ENCODE data around the gene C17orf113.

The C17orf113 gene

DNA sequence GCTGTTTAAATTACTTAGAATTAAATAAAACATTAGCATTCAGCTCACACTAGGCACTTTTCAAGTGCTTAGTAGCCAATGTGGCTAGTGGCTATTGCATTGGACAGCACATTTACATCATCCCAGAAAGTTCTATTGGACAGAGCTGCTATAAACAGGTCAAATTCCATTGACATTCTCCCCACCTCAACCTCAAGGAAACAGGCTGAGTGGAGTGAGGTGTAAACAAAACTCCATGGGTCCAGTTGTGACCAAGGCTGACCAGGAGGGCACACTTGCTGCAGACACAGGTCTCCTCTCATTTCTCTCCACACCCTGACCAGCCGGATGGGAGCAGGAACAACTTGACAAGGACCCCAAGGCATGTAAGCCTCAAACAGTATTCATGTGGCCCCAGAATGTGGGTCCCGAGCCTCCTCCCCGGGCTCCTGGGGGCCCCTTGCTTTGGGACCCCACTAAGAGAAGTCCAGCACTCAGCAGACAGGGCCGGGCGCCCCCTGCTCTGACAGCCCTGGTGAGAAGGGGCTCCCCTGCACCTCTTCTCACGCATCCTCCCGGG lies 488 bp downstream of the C17orf113 start:
- TF ChIP-seq CTCF (IDR thresholded peaks at IDR 0.05; ENCODE audit: insufficient read depth, low read length, missing control alignments), result no peak
- H3K4me3 ChIP-seq (ENCODE audit: low read depth, low read length), result peak overlapping the region; percentile 55
- POLR2A ChIA-PET, result interaction anchor here (0.9 kb wide), 1 partner anchor 24 kb away, joined by 3 read pairs; no protein-coding TSS in a partner anchor
- CTCF ChIA-PET, result interaction anchor here (0.8 to 1.4 kb wide), 7 partner anchors 9 to 52 kb away, joined by 3 to 6 read pairs (median 3); partner anchors contain the start of gene NKIRAS2
- DNase-seq (ENCODE audit: low read depth, low spot score), result no peak

DNA sequence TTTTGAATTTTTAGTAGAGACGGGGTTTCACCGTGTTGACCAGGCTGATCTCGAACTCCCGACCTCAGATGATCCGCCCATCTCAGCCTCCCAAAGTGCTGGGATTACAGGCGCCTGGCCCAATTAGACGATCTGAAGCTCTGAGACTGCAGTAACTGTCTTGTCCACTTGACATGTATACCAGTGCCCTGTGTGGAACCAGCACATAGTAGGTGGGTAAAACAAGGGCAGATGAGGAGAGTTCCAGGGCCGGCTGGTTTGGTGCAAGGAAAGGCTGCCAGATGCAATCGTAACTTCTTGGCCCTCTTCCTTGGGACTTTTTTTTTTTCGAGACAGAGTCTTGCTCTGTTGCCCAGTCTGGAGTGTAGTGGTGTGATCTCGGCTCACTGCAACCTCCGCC lies 3.1 kb downstream of the C17orf113 start:
- DNase-seq (ENCODE audit: low read depth, low spot score), result no peak
- ChIA-PET POLR2A (no interaction called here), CTCF (interaction anchor here (4.5 kb wide), 1 partner anchor 21 kb away, joined by 23 read pairs; no protein-coding TSS in a partner anchor)
- H3K4me3 ChIP-seq (ENCODE audit: low read depth, low read length), result no peak overlapping the region
- no peak for TF ChIP-seq CTCF (IDR thresholded peaks at IDR 0.05; ENCODE audit: insufficient read depth, low read length, missing control alignments)

GRCh38 chr17:42045719-42046118 lies 4.7 kb downstream of the C17orf113 start:
- CTCF ChIA-PET, result interaction anchor here (1.3 to 4.5 kb wide), 7 partner anchors 10 to 83 kb away, joined by 3 to 23 read pairs (median 6); partner anchors contain the start of gene NKIRAS2
- H3K4me3 ChIP-seq (ENCODE audit: low read depth, low read length), result no peak overlapping the region
- no peak for DNase-seq (ENCODE audit: low read depth, low spot score)
- POLR2A ChIA-PET, result no interaction called here
- no peak for TF ChIP-seq CTCF (IDR thresholded peaks at IDR 0.05; ENCODE audit: insufficient read depth, low read length, missing control alignments)

- POLR2A ChIA-PET, result interaction anchor here (1.3 kb wide), 1 partner anchor 25 kb away, joined by 3 read pairs; the partner anchor contains the start of gene DNAJC7
- no peak for TF ChIP-seq CTCF (IDR thresholded peaks at IDR 0.05; ENCODE audit: insufficient read depth, low read length, missing control alignments)
These were observed 7.6 kb downstream of the C17orf113 start for GRCh38 chr17:42042598-42043319.

DNA sequence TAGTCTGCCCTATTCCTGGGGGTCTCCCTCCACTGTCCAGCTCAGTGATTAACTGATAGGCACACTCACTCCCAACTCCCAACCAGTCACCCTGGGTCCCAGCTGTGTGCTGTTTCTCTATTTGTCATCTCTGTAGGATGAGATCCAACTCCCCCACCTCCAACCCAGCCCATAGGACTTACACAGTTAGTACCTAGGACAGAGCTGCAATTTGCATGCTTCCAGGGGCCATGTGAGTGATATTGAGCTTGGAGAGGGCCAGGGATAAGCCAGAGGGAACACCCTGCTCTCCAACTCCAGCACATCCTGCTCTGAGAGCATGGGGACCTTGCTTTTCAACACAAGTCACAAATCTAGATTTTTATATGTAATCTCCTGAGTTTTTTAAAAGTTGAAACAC lies 8.8 kb downstream of the C17orf113 start:
- TF ChIP-seq CTCF (IDR thresholded peaks at IDR 0.05; ENCODE audit: insufficient read depth, low read length, missing control alignments), result no peak
- CTCF ChIA-PET, result interaction anchor here (0.8 to 3.0 kb wide), 6 partner anchors 8 to 26 kb away, joined by 3 to 24 read pairs (median 7); partner anchors contain the start of gene DNAJC7
- DNase-seq (ENCODE audit: low read depth, low spot score), result no peak
- H3K4me3 ChIP-seq (ENCODE audit: low read depth, low read length), result no peak overlapping the region
- POLR2A ChIA-PET, result interaction anchor here (1.2 to 1.3 kb wide), 2 partner anchors 24 kb away, joined by 3 read pairs; partner anchors contain the start of gene DNAJC7

More at GRCh38 chr17:42042598-42043319, 7.6 kb downstream of the C17orf113 start:
- H3K4me3 ChIP-seq (ENCODE audit: low read depth, low read length), result no peak overlapping the region
- CTCF ChIA-PET, result interaction anchor here (1.5 kb wide), 1 partner anchor 17 kb away, joined by 3 read pairs; no protein-coding TSS in a partner anchor
- DNase-seq (ENCODE audit: low read depth, low spot score), result no peak

- DNase-seq (ENCODE audit: low read depth, low spot score), result no peak
- POLR2A ChIA-PET, result interaction anchor here (0.8 to 1.2 kb wide), 2 partner anchors 21 to 24 kb away, joined by 3 read pairs; partner anchors contain the start of genes DNAJC7 and NKIRAS2
- CTCF ChIA-PET, result interaction anchor here (0.7 to 3.0 kb wide), 9 partner anchors 9 to 27 kb away, joined by 3 to 24 read pairs (median 4); partner anchors contain the start of genes DNAJC7 and NKIRAS2
- TF ChIP-seq CTCF (IDR thresholded peaks at IDR 0.05; ENCODE audit: insufficient read depth, low read length, missing control alignments), result no peak
- no peak overlapping the region for H3K4me3 ChIP-seq (ENCODE audit: low read depth, low read length)
These were observed 9.6 kb downstream of the C17orf113 start for GRCh38 chr17:42040818-42041217.

Data from AG04449 (cell line).